ENCODE results near the gene HOXC6.

Gene HOXC6

DNA sequence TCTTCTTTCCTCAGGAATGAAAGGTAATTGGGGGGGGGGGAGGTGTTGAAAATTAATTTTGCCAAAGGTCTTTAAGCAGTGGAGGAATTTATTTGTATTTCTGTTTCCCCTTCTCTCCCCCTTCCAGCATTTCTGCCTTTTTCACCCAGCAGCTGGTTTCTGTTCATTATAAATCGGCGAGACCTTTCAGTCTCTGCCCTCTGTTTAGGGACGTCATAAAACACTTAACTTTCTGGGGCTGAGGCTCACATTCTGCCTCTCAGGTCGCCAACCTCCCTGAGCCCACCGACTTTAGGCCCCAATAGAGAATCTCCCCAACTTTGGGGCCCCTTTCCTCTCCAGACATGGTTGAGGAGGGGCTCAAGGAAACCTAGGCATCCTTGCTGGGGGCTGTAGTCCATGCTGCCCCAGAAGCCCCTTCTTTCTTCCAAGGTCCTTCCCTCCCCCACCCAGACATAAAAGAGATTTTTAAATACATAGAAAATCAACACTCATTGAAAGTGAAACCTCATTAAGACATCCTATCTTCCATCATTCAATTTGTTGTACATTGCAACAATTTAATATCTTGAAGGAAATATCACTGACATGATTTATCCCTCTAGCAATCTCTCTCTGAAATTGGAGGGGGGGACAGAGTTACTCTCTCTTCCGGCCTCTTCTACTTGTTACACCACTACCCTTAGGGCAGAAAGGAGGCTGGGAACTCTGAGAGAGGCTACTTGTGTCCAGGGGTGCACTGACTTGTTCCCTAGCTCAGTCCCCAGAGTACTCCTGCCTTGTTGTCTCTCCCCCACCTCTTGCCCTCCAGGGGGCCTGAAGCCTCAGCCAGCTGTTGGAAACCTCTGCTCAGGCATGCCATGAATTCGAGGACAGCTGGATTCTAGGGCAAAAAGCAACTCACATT lies 2.5 kb upstream of the HOXC6 start:
- Histone ChIP-seq H3K36me3 (ENCODE audit: control insufficient read depth, insufficient read depth, low read length) (no peaks in the 10 kb centered on the region), H3K27me3 (replicated peaks; ENCODE audit: control insufficient read depth, insufficient read depth, low read length) (no peaks in the 10 kb centered on the region; the same call in 1 of the 2 replicates), H3K4me3 (replicated peaks; ENCODE audit: low read depth, low read length) (no peak overlapping the region)
- DNase-seq (ENCODE audit: extremely low read depth, insufficient read length): no peak
- TF ChIP-seq CTCF (IDR thresholded peaks at IDR 0.05; ENCODE audit: insufficient read depth, low read length, poor library complexity, severe bottlenecking): no peak

GRCh38 chr12:54026640-54027441 lies 1.4 kb upstream of the HOXC6 start:
- DNase-seq (ENCODE audit: extremely low read depth, insufficient read length): no peak
- no peak for TF ChIP-seq CTCF (IDR thresholded peaks at IDR 0.05; ENCODE audit: insufficient read depth, low read length, poor library complexity, severe bottlenecking)
- peaks cover 2% of the 10 kb centered on the region; the same call in 1 of the 2 replicates for H3K27me3 ChIP-seq (replicated peaks; ENCODE audit: control insufficient read depth, insufficient read depth, low read length)

DNA sequence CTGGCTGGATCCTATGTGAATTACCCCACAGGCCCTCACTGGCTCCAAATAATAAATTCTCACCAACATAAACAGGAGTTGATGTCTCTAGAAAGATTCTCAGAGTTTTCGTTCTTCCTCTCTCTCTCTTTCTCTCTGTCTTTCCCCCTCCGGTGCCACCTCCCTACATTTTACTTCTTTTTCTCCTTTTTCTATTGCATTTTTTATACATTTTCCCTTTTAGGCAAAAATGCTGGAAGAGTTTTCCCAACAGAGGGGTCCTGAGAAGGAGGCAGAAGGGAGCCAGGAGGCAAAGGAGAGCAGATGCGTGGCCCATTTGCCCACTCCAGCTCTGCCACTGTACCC lies 826 bp upstream of the HOXC6 start:
- no peak for TF ChIP-seq CTCF (IDR thresholded peaks at IDR 0.05; ENCODE audit: insufficient read depth, low read length, poor library complexity, severe bottlenecking)

More at GRCh38 chr12:54026640-54027441, 1.4 kb upstream of the HOXC6 start:
- Histone ChIP-seq H3K4me3 (replicated peaks; ENCODE audit: low read depth, low read length) (no peak overlapping the region), H3K36me3 (ENCODE audit: control insufficient read depth, insufficient read depth, low read length) (no peaks in the 10 kb centered on the region)

GRCh38 chr12:54029529-54030441 lies 1.5 kb downstream of the HOXC6 start:
- Histone ChIP-seq H3K4me3 (replicated peaks; ENCODE audit: low read depth, low read length) (no peak overlapping the region), H3K36me3 (ENCODE audit: control insufficient read depth, insufficient read depth, low read length) (no peaks in the 10 kb centered on the region), H3K27me3 (replicated peaks; ENCODE audit: control insufficient read depth, insufficient read depth, low read length) (peaks cover 2% of the 10 kb centered on the region; the same call in 1 of the 2 replicates)
- DNase-seq (ENCODE audit: extremely low read depth, insufficient read length): no peak
- TF ChIP-seq CTCF (IDR thresholded peaks at IDR 0.05; ENCODE audit: insufficient read depth, low read length, poor library complexity, severe bottlenecking): no peak

More for the DNA sequence above, 826 bp upstream of the HOXC6 start:
- H3K4me3 ChIP-seq (replicated peaks; ENCODE audit: low read depth, low read length): no peak overlapping the region
- H3K36me3 ChIP-seq (ENCODE audit: control insufficient read depth, insufficient read depth, low read length): no peaks in the 10 kb centered on the region
- DNase-seq (ENCODE audit: extremely low read depth, insufficient read length): no peak
- peaks cover 2% of the 10 kb centered on the region; the same call in 1 of the 2 replicates for H3K27me3 ChIP-seq (replicated peaks; ENCODE audit: control insufficient read depth, insufficient read depth, low read length)

GRCh38 chr12:54030442-54030801 lies 2.2 kb downstream of the HOXC6 start:
- Histone ChIP-seq H3K27me3 (replicated peaks; ENCODE audit: control insufficient read depth, insufficient read depth, low read length) (peaks cover 2% of the 10 kb centered on the region; the same call in 1 of the 2 replicates), H3K4me3 (replicated peaks; ENCODE audit: low read depth, low read length) (no peak overlapping the region), H3K36me3 (ENCODE audit: control insufficient read depth, insufficient read depth, low read length) (no peaks in the 10 kb centered on the region)
- DNase-seq (ENCODE audit: extremely low read depth, insufficient read length): no peak
- no peak for TF ChIP-seq CTCF (IDR thresholded peaks at IDR 0.05; ENCODE audit: insufficient read depth, low read length, poor library complexity, severe bottlenecking)
